K562 (cell line): ENCODE results near the gene U2SURP.

Source experiments
- CREB1 ChIP-seq, 2 experiments: sonication (generic) in 1 of 2; formaldehyde crosslinking in 1 of 2; IDR thresholded peaks; 2 replicates each; pipeline versions ENCODE4 v1.6.1 to v1.8.0; 2012 to 2022; ENCODE audit warnings: inconsistent platforms in 1 of 2, mild to moderate bottlenecking in 1 of 2, missing genetic modification reagents in 1 of 2, moderate library complexity in 1 of 2
- CTCF ChIP-seq, 3 experiments: IDR thresholded peaks in 2 of 3; conservative IDR thresholded peaks in 1 of 3; 2 replicates each; pipeline ENCODE4 v1.5.1; 2011 to 2012; ENCODE audit warnings: low read length in 3 of 3, mild to moderate bottlenecking in 3 of 3, control low read depth in 2 of 3, improper control_type of control experiment in 1 of 3, inconsistent platforms in 1 of 3, low read depth in 1 of 3, mixed read lengths in 1 of 3, moderate library complexity in 1 of 3; ENCODE audit not compliant: insufficient read depth in 2 of 3
- HOMEZ ChIP-seq: fragments of 250-450 bp; sonication (Bioruptor Pico); IDR thresholded peaks from 2 replicates; pipeline ENCODE4 v1.4.0; 2020; ENCODE audit warnings: mild to moderate bottlenecking, moderate library complexity
- NKRF ChIP-seq: fragments of 450-650 bp; IDR thresholded peaks from 2 replicates; pipeline ENCODE4 v1.6.1; 2016; ENCODE audit warnings: borderline replicate concordance
- NR2C2 ChIP-seq, 2 experiments: fragments of 200-800 bp in 1 of 2; sonication (Bioruptor generic) in 1 of 2; sonication (generic) in 1 of 2; formaldehyde crosslinking in 1 of 2; IDR thresholded peaks; 2 replicates each; pipeline versions ENCODE4 v1.6.1 to v1.8.0; 2016 to 2022; ENCODE audit warnings: mild to moderate bottlenecking in 1 of 2, missing compliant biosample characterization in 1 of 2, missing genetic modification characterization in 1 of 2, missing genetic modification reagents in 1 of 2
- RFX1 ChIP-seq: fragments of 450-650 bp; IDR thresholded peaks from 2 replicates; pipeline ENCODE4 v1.6.1; 2016; ENCODE audit warnings: mild to moderate bottlenecking, moderate library complexity
- YBX1 ChIP-seq: fragments of 450-650 bp; IDR thresholded peaks from 2 replicates; pipeline ENCODE4 v1.7.1; 2016; ENCODE audit warnings: mild to moderate bottlenecking
- ZBTB1 ChIP-seq: sonication (generic); formaldehyde crosslinking; IDR thresholded peaks from 2 replicates; pipeline ENCODE4 v1.8.1; 2023; ENCODE audit warnings: missing genetic modification reagents, low read depth, mild to moderate bottlenecking, borderline replicate concordance
- ZFP1 ChIP-seq: fragments of 450-650 bp; formaldehyde crosslinking; IDR thresholded peaks from 2 replicates; pipeline ENCODE4 v1.4.0; 2020; ENCODE audit warnings: mild to moderate bottlenecking, mixed read lengths
- ZFX ChIP-seq: sonication (generic); formaldehyde crosslinking; IDR thresholded peaks from 2 replicates; pipeline ENCODE4 v1.8.0; 2022; ENCODE audit warnings: mild to moderate bottlenecking, missing genetic modification reagents, moderate library complexity

- TF ChIP-seq ZFX (CRISPR knock-in tag): no peak
- TF ChIP-seq NR2C2 (CRISPR knock-in tag; IDR thresholded peaks at IDR 0.05): no peak
- TF ChIP-seq NR2C2 (tag; IDR thresholded peaks at IDR 0.05): no peak
- no peak for TF ChIP-seq CREB1 (IDR thresholded peaks at IDR 0.05)
- no peak for TF ChIP-seq CREB1 (CRISPR knock-in tag; IDR thresholded peaks at IDR 0.05)
- TF ChIP-seq RFX1: no peak
- TF ChIP-seq YBX1: no peak
- no peak for TF ChIP-seq CTCF (IDR thresholded peaks at IDR 0.05 in 2 of 3, conservative IDR thresholded peaks at IDR 0.05 in 1 of 3; ENCODE audit: insufficient read depth in 2 of 3, low read depth in 1 of 3, low read length in 3 of 3)
- TF ChIP-seq ZFP1 (CRISPR knock-in tag): no peak
- no peak for TF ChIP-seq NKRF
- no peak for TF ChIP-seq ZBTB1 (CRISPR knock-in tag)
- no peak for TF ChIP-seq HOMEZ
Measured at GRCh38 chr3:143088835-143089234, 87.5 kb downstream of the U2SURP start.
